Thoracic aorta (tissue), 2 donors: ENCODE measurements around the gene ATP4A. TPM values are rescaled to one million over a fixed set of nuclear protein-coding genes. Genes with fewer than 3 reads are reported as not detected.
A peak's percentile ranks its signal among the peaks of the same experiment; 100 is the strongest.

Experiments used
- ATAC-seq: fragments of 150-250 bp; one replicate; pipeline ENCODE4 v1.8.0; 2017; ENCODE audit warnings: low read depth; ENCODE audit not compliant: insufficient number of reproducible peaks, low FRiP score
- DNase-seq: peaks from one replicate; pipeline ENCODE4 v3.0.0-alpha.2; 2020; ENCODE audit warnings: low spot score
- H3K27ac ChIP-seq, 2 donors: fragments of 200-600 bp; sonication (generic); 1 replicate in 1 of 2; 2 replicates in 1 of 2; pipeline ENCODE4 v1.5.1; 2016; ENCODE audit warnings: mild to moderate bottlenecking in 2 of 2, moderate library complexity in 2 of 2
- H3K27me3 ChIP-seq: fragments of 200-600 bp; sonication (generic); replicated peaks from 2 replicates; pipeline ENCODE4 v1.6.0; 2016; ENCODE audit warnings: mild to moderate bottlenecking; ENCODE audit not compliant: insufficient read depth
- H3K36me3 ChIP-seq: fragments of 200-600 bp; sonication (generic); one replicate; pipeline ENCODE4 v1.5.1; 2016
- H3K4me1 ChIP-seq, 2 donors: fragments of 200-600 bp; sonication (generic); 1 replicate in 1 of 2; 2 replicates in 1 of 2; pipeline versions ENCODE4 v1.5.1 to v1.6.0; 2016; ENCODE audit warnings: low read depth in 2 of 2, mild to moderate bottlenecking in 1 of 2; ENCODE audit not compliant: control insufficient read depth in 1 of 2
- H3K4me3 ChIP-seq: fragments of 200-600 bp; sonication (generic); 2 replicates; pipeline ENCODE4 v1.5.1; 2016; ENCODE audit warnings: mild to moderate bottlenecking
- H3K9me3 ChIP-seq: fragments of 200-600 bp; sonication (generic); 2 replicates; pipeline ENCODE4 v1.5.1; 2016
- CTCF ChIP-seq: fragments of 200-600 bp; sonication (generic); IDR thresholded peaks from one replicate; pipeline ENCODE4 v1.5.1; 2019; ENCODE audit warnings: antibody characterized with exemption
- total RNA-seq, 2 donors: library from RNA; depleted of rRNA; stranded (reverse); fragments of >200 nt; gene quantifications; one replicate each; pipeline versions ENCODE4 v1.1.0 to v1.2.3, GENCODE V29; 2016

Gene ATP4A
- total RNA-seq, 2 donors from 2014 or later = 0.35 TPM; not detected in 1

GRCh38 chr19:35510626-35510964 is 52.9 kb downstream of the ATP4A start:
- Histone ChIP-seq H3K27ac (no peak overlapping the region), H3K36me3 (no peaks in the 10 kb centered on the region), H3K4me1 (peaks cover 6 to 9% of the 10 kb centered on the region in 2 donors), H3K9me3 (no peaks in the 10 kb centered on the region), H3K27me3 (no peaks in the 10 kb centered on the region), H3K4me3 (peak overlapping the region; percentile 77)
- ATAC-seq = no peak
- DNase-seq = no peak
- TF ChIP-seq CTCF = no peak

- peaks cover 6 to 9% of the 10 kb centered on the region in 2 donors for H3K4me1 ChIP-seq
- peak overlapping the region; percentile 54 to 79 for H3K27ac ChIP-seq
- H3K9me3 ChIP-seq = no peaks in the 10 kb centered on the region
- H3K36me3 ChIP-seq = no peaks in the 10 kb centered on the region
- H3K4me3 ChIP-seq = peak overlapping the region; percentile 77
- no peak for DNase-seq
- peak; percentile 63 for ATAC-seq
- peak; percentile 93 for TF ChIP-seq CTCF
- no peaks in the 10 kb centered on the region for H3K27me3 ChIP-seq
Measured at GRCh38 chr19:35509861-35510625, 53.4 kb downstream of the ATP4A start.

- Histone ChIP-seq H3K4me1 (peaks cover 6 to 9% of the 10 kb centered on the region in 2 donors), H3K36me3 (no peaks in the 10 kb centered on the region), H3K27me3 (no peaks in the 10 kb centered on the region), H3K4me3 (peak overlapping the region; percentile 77), H3K27ac (peak overlapping the region; percentile 54 to 79), H3K9me3 (no peaks in the 10 kb centered on the region)
- no peak for TF ChIP-seq CTCF
- no peak for ATAC-seq
- no peak for DNase-seq
Measured at GRCh38 chr19:35509018-35509652, 54.3 kb downstream of the ATP4A start.

DNA sequence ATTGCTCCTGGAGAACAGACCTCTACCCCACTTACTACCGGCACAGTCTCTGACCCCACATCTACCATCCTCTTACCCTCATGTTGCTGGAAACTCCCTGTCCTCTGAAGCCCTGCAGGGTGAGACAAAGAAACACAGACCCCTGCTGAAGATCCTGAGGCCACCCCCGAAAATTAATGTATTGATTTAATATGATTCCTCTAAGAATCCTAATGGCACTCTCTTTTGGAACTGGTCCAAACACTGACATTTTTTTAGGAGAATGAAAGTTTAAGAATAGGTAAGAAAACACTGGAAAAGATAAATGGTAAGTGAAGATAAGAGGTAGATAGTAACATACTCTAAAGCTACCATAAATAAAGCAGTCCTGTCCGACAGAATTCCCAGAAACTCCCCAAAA is 55.3 kb downstream of the ATP4A start:
- ATAC-seq = no peak
- H3K27me3 ChIP-seq = no peaks in the 10 kb centered on the region

More for the DNA sequence above, 55.3 kb downstream of the ATP4A start:
- Histone ChIP-seq H3K4me1 (peaks cover 6 to 9% of the 10 kb centered on the region in 2 donors), H3K9me3 (no peaks in the 10 kb centered on the region), H3K36me3 (no peaks in the 10 kb centered on the region), H3K4me3 (no peak overlapping the region), H3K27ac (no peak overlapping the region)
- no peak for TF ChIP-seq CTCF
- no peak for DNase-seq
